HFF-Myc (cell line): ENCODE measurements around the gene FMO1.

Experiments
- DNase-seq: peaks from one replicate; pipeline ENCODE4 v3.0.0-alpha.2; 2011; ENCODE audit warnings: low read depth; ENCODE audit errors: extremely low read depth
- H3K4me3 ChIP-seq: replicated peaks from 2 replicates; pipeline ENCODE4 v1.5.1; 2011; ENCODE audit warnings: low read depth, mild to moderate bottlenecking, control low read depth, low read length
- CTCF ChIP-seq: IDR thresholded peaks from 2 replicates; pipeline ENCODE4 v1.5.1; 2012; ENCODE audit warnings: mild to moderate bottlenecking, low read depth, low read length, control low read depth; ENCODE audit errors: missing control alignments

FMO1 gene

GRCh38 chr1:171313319-171313834, 65.1 kb downstream of the FMO1 start:
- DNase-seq: no peak
- no peak overlapping the region for H3K4me3 ChIP-seq
- TF ChIP-seq CTCF: no peak

- peak; percentile 98 for DNase-seq
- no peak within 1 kb of the TSS; the same call in 1 of the 2 replicates for H3K4me3 ChIP-seq
- peak; percentile 74 for TF ChIP-seq CTCF
Measured at GRCh38 chr1:171313835-171314320, 65.6 kb downstream of the FMO1 start, which contains the start of gene FMO4. Gene FMO4, plus strand, starts transcription at chr1:171314183. Its CDS starts 5,643 bp downstream, at chr1:171319826.

- no peak for TF ChIP-seq CTCF
- no peak for DNase-seq
- no peak overlapping the region for H3K4me3 ChIP-seq
Measured at GRCh38 chr1:171329251-171329650, 81.0 kb downstream of the FMO1 start.

GRCh38 chr1:171334024-171334640, 85.8 kb downstream of the FMO1 start:
- no peak for TF ChIP-seq CTCF
- no peak for DNase-seq
- H3K4me3 ChIP-seq: no peak overlapping the region
